GM19467 (cell line): ENCODE data around the gene ARHGEF4.

Experiments used
- ATAC-seq: cut with Tn5 transposase; IDR thresholded peaks from one replicate; pipeline ENCODE4 v1.9.1; 2021; ENCODE audit warnings: mild to moderate bottlenecking, moderate library complexity; ENCODE audit not compliant: unreplicated experiment

ARHGEF4 gene

DNA sequence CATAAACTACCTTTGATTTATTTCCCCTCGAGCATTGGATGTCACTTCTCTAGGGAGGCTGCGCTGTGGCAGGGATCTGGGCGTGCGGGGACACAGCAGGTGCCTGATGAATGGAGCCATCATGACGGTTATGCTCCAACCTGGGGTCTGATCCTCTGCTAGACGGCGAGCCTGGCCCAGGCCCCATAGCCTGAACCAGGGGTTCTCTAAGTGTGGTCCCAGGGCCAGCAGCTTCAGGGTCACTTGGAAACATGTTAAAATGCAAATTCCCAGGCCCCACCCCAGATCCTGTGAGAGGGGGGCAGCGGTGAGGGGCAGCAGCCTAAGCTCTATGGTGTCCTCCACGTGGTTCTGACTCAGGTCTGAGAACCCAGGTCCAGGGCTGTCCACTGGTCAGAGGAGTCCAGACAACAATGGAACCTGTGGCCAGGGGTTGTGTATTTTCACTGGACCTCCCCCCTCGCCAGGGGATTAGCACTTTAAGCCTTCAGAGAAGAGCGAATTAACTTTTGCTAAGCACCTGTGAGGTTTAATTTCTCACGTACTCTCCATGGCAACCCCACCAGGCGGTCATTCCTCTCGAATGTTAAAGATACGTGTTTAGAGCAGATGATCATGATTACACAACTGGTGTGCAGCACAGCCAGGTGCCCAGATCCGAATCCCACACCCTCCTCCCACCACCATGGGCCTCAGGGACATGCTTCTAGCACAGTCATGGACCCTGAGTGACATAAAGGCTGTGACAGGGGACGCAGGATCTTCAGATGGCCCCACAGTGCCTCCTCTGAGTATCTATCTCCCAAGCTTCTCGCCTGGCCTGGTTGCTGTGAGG lies 1.6 kb upstream of the ARHGEF4 start:
- ATAC-seq: no peak

DNA sequence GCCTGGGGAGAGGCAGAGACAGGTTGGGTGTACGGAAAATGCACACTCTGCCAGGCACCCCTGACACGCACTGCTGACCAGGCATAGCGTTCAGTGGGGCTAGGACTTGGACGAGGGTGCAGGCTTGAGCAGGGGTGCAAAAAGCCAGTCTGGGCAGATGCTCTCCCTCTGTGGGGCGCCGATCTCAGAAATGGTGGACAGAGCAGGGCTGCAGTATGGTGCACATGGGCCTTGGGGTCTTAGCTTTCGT lies 1.0 kb upstream of the ARHGEF4 start:
- no peak for ATAC-seq

DNA sequence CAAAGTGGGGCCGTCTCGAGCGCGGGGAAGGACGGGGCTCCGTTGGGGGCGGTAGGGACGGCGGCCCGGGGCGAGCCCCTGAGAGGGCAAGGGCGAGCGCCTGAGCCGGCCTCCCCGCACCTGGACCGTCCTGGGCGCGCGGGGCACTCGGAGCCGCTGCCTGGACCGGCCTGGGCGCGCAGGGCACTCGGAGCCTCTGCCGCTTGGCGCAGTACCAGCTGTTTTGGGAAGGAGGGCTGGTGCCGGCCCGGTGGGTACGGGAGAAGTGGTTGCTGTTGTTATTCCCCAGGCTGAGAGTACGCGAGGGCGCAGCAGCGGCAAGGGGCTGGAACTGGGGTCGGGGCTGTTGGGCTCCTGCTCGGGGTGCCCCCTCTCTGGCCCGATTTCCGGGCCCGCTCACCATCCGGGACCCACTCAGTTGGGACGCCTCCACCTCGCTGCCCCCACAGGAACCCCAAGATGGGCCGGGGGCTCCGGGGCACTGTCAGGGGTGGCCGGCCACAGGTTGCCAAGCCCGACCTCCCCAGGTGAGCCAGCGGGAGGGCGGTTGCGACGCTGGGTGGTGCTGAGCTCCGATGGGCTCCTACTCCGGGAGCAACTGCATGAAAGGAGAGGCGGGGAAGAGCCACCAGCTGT lies 579 bp downstream of the ARHGEF4 start:
- no peak for ATAC-seq

DNA sequence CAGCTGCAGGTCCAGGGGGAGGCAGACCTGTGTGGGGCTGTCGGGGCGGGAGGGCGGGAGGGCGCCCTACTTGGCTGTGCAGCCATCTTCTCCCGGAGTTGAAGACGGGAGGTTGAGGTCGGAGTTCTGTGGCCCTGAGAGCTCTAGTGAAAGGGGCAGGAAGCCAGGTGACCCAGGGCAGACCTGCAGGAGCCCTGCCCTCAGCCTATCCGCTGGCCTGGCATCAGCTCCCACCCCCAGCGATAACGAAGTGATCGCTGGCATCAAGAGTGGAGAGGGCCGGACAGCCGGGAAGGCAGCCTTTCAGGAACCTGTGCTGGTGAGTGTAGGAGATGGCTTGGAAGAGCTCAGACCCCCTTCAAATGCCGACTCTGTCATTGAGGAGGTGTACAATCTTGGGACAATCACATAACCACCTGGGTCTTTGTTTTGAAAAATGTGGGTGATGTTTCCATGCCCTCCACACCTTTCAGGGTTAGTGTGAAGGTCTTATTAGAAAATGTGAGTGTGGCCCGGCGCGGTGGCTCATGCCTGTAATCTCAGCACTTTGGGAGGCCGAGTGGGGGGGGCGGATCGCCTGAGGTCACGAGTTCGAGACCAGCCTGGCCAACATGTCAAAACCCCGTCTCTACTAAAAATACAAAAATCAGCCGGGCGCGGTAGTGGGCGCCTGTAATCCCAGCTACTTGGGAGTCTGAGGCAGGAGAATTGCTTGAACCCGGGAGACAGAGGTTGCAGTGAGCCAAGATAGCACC lies 1.3 kb downstream of the ARHGEF4 start:
- ATAC-seq: no peak

DNA sequence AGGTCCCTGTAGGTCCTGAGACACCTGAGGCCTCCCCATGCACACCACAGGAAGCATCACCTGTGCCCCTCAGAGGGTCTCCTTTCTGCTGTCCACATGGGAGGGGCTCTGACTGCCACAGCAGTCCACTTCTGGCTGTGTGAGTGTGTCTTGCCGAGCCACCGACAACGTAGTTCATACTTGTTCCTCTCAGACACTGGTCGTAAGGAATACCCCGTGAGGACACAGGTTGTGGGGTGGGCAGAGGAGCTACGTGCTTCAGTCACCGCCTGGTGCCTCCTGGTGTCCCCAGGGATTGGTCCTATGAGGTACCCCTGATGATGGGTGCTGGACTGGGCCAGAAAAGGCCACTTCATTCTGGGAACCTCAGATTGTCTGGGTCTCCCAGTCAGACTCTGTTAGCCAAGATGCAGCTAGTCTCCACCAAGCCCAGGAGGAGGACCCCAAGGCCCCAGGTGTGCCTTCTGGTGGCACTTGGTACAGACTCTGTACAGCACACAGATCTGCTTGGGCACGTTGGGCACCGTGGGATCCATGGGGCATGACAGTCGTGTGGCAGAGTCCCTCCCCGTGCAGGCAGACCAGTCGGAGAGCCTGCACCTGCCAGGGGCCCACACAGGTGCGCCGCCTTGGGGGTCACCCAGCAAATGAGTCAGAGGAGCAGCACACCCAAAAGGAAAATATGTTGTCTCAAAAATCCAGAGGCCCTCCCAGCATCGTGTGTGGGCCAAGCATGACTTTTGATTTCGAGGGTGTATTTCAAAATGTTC lies 2.5 kb downstream of the ARHGEF4 start:
- ATAC-seq: no peak

DNA sequence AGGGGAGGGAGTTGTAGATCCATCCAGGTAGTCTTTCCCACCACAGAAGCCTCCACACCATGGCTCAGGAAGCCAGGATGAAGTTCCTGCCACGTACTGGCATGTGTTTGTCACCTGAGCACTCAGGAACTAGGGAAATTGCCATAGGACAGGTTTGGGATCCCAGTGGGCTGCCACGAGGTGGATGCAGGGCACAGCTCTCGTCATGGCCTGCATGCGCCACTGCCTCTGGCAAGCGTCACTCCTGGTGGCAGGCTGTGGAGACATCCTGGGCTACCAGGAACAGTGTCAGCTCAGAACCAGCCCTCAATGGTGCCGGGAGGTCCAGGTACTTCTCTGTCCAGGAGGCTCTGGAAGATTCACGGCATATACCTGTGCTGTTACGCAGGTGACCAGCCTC lies 3.8 kb downstream of the ARHGEF4 start:
- no peak for ATAC-seq

DNA sequence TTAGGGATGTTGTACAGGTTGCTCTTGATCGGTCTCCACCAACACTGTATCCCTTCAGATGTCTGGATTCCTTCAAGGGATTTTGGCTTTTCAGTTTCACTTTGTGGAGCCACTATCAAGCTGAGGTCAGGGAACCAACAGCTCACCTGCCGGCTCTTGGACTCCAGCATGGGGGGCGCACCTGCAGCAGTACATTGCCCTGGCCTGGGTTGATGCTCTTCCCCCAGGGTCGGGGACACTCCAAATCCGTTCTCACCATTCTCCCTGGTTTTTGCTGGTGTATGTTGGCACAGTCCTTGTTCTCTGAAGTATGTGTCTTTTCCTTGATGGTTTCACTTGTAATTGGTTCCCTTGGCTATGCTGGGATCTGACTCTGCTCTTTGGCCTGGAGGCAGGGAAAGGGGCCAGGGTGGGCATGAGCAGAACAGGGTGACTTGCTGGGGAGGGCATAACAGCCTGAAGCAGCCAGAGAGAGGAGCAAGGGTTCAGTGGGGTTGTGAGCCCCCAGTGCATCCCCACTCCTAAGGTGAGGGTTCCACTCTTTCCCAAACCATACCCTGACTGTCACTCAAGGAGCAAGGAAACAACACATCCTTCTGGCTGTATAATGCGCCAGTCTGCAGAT lies 5.1 kb downstream of the ARHGEF4 start:
- ATAC-seq: no peak

DNA sequence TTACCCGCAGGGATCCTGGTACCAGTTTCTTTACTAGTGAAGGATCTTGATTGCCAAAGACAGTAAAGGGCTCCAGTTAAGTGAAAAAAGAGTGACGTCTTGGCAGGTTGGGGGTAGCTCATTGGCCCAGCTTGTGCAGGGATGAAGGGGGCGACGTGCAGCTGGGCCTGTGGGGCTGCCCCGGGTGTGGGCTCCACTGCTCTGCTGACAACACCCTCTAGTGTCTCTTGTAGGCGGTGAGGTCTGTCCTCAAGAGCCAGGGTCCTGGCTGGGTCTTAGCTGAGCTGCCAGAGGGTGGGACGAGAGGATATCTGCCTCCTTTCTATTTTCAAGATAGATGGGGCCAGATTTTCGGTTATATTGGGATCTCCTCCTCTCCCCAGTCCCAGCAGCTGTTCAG lies 6.1 kb downstream of the ARHGEF4 start:
- ATAC-seq: no peak

DNA sequence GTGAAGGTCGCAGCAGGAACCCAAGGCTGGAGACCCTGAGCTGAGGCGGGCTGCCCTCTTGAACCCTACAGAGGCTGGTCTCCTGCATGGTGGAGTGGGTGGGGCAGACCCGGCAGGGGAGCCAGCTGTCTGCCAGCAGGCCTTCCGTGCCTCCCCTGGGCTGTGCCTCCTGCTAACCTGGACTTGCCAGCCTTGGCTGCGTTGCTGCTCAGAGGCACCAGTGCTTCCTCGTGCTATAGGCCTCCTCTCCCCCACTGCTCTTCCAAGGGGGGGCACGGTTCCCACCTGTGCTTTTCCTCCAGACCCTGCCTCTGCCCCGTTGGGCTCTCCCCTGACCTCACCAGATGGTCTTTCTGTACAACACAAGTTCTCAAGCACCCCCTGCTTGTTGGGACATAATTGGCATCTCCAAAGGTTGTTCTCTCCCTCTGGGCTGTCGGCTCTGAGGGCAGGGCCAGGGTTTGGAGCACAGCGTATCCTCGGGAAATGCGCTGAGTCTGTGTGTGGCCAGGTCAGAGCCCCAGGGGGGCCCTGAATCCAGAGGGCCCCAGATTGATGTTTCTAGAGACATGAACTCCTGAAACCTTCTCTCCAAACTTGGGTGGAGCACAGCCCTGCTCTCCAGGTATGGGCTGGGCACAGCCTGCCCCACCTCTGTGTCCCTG lies 6.7 kb downstream of the ARHGEF4 start:
- ATAC-seq: no peak

DNA sequence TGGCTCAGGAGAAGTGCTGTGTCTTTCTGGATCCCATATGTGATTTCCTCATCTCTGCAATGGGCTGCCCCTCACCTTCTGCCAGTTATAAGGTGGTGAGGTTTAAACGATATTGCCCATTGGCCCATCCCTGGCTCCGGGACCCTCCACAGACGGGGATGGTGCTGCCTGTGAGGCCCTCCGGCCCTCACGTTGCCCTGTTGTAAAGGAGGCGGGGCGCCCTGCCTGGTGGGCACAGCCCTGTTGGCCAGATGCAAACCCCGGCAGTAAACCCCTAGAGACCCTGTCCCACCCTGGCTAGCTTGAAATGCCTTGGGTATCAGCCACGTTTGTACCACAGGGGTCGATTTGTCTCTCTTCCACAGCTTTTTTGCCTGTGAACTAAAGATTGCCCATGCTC lies 7.4 kb downstream of the ARHGEF4 start:
- ATAC-seq: no peak

DNA sequence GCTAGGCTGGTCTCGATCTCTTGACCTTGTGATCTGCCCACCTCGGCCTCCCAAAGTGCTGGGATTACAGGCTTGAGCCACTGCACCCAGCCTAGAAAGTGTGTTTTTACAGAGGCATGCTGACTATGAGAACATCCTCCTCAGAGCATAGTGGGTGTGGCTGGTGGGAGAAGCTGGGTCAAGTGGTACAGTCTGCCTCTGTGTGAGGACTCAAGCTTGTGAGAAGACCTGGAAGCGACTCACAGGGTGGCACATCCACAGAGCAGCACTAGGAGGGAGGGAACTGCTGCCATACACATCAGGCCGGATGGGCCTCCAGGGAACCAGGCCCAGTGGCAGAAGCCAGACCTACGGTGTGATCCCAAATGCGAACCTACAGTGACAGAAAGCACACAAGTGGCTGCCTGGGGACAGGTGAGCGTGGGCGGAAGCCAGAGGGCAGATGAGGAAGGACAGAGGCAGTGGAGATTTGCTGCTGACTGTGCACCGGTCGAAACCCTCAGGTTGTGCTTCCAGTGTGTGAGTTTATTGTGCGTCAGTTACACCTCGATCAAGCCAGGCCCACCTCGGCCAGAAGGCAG lies 8.9 kb downstream of the ARHGEF4 start:
- no peak for ATAC-seq

DNA sequence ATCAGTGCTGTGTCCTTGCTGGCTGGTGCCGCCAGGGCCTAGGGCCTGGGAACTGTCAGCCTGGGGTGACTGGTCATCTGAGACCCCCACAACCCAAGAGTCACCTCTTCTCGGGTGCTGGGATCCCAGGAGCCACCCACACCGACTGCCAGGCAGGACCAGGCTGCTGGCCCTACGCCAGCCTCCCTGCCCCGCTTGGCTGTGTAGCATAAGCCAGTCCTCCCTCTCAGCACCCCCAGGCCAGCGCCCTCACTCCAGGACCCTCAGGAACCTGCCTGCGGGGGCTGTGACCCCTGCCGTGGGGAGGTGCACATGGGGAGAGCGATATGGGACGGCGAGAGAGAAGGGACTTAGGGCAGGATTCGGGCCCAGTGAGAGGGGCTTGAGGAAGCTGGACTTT lies 9.5 kb downstream of the ARHGEF4 start:
- no peak for ATAC-seq

DNA sequence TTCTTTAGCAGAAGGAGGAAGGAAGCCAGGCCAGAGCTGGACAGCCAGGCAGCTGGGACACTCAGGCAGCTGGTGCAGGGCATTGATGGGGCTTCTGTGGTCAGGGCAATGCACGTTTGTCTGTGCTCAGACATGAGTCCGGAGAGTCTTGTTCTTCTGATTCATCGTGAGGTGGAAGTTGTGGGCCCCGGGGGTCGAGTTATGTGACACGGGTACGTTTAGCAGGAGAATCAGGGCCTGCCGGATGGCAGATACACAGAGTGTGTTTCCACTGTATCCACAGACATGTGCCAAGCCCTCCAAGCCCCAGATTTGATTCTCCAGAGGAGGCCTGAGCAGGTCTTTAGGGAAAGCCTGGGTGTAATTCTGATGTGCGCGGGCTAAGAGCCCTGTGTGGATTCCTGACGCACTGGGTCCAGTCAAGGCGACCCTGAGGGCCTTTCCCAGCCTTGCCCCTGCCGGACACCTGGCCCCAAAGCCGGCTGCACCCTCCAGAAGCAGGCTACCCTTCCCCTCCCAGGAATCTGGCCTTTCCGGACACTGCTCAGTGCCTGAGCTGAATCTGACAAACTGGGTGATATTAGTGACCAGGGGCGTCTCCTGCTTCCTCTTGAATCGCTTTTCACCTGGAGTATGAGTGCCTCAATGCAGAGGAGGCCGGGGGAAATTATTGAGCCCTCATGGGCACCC lies 10.1 kb downstream of the ARHGEF4 start:
- no peak for ATAC-seq

DNA sequence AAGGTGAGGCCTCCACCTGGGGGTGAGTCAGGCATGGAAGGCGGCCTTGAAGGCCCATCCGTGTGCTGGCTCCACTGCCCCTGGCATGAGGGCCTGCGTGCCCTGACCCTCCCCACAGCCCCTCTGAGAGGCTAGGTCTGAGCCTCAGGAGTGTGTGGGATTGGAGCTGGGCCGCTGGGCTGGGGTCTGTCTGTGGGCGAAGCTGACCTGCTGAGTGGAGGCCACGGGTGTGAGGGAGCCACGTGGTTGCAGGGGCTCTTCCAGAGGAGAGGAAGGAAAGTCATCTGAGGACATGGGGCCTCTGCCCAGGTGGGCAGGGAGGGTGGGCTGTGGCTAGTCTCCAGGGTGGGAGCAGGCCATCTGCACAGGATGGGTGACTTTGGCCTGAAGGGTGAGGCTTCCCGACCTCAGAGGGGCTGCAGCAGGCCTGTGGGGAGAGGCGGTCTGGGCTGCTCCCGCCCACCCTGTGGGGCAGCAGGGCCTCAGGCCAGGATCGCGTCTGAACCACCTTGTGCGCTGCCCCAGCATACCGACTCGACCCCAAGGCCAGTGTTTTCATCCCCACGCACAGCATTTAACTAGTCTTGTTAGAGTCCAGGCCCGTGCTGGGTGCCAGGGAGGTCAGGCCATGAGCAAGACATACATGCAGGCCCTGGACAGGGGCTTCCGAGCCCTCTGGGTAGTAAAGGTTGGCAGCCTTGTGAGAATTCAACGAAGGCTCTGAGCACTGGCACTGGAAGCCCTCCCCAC lies 11.2 kb downstream of the ARHGEF4 start:
- ATAC-seq: no peak

DNA sequence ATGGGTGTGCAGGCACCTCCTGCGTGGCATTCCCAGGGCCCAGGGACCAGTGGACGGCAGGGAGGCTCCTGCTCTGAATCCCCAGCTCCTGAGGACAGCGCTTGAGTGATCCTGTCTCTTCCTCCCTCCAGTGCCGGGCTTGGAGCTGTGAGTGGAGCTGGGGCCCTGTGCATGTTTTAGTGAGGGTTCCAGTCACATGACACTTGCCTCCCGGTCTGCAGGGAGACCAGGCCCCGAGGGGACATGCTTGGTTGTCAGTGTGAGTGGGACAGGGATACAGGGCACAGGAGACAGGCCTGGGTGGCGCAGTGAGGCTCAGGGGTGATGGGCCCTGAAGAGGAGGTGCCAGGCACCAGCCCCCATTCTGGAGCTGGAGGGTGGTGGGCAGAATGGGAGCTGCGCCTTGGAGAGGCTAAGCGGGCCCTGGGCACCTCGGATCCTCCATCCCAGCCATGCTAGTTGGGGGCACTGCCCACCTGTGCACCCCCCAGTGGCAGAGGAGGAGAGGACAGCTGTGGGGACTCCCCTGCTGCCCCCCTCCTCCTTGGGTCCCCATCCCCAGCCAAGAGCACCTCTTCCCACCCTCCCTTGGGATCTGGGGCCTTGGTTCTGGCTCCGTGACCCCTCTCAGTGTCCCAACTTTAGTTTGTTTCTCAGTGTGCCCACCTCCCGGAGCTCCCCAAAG lies 12.0 kb downstream of the ARHGEF4 start:
- no peak for ATAC-seq

DNA sequence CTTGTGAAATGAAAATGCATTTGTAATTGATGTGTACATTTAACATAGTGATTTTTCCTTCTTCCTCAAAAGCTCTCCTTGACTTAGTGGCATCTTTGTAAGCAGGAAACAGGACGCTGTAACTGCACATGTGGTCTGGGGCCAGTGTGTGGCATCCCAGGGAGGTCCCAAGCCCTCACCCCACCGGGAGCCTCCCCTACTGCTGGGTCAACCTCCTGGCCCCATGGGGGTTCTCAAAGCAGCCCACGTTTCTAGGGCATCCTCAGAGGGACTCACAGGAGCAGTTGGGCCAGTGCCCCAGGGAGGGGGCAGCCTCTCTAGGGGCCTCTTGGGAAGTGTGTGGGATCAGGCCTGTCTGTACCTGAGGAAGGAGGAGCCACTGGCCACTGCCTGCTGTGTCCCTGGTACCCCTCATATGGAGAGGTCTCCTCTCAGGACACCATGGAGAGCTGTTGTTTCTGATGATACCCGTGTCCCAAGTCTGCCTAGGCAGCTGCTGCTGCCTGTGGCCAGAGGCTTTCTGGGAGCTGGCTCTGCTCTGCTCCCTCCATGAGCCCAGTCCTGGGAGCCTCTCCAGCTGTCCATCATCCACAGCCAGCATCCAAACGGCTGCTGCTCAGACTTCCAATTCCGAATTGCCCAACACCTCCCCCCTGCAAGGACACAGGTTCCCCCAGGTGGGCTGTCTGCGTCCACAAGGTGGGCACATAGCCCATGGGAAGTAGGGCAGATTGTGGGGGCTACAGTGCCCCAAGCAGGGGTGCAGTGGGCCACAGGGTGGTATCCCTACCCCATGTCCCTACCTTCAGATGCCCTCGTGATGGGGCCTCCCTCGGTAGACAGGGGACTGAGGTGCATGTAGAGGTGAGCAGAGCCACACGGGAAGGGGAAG lies 13.4 kb downstream of the ARHGEF4 start:
- ATAC-seq: no peak
